Stomach (tissue), 9 donors: ENCODE results near the gene ADGRD1. TPM values are rescaled to one million over a fixed set of nuclear protein-coding genes. Genes with fewer than 3 reads are reported as not detected.

Experiments used
- DNase-seq, 2 donors: peaks; one replicate each; pipeline versions ENCODE4 v3.0.0 to v3.0.0-alpha.2; 2013 to 2019
- H3K27ac ChIP-seq, 5 donors: fragments of 200-600 bp in 4 of 5; sonication (generic) in 4 of 5; one replicate each; pipeline ENCODE4 v1.5.1; 2013 to 2019; ENCODE audit warnings: mild to moderate bottlenecking in 1 of 5, moderate library complexity in 1 of 5
- H3K27me3 ChIP-seq, 3 donors: fragments of 200-600 bp; sonication (generic); one replicate each; pipeline ENCODE4 v1.5.1; 2017 to 2019; ENCODE audit warnings: mixed run types in 1 of 3
- H3K36me3 ChIP-seq, 4 donors: fragments of 200-600 bp; sonication (generic); 1 replicate in 3 of 4; 2 replicates in 1 of 4; pipeline ENCODE4 v1.5.1; 2016 to 2019
- H3K4me1 ChIP-seq, 4 donors: fragments of 200-600 bp; sonication (generic); one replicate each; pipeline ENCODE4 v1.5.1; 2016 to 2019
- H3K4me3 ChIP-seq, 4 donors: fragments of 200-600 bp; sonication (generic) in 3 of 4; one replicate each; pipeline ENCODE4 v1.5.1; 2016 to 2019; ENCODE audit warnings: mild to moderate bottlenecking in 1 of 4
- H3K9me3 ChIP-seq, 4 donors: fragments of 200-600 bp; sonication (generic); one replicate each; pipeline ENCODE4 v1.5.1; 2016 to 2019
- EP300 ChIP-seq: sonication (generic); formaldehyde crosslinking; IDR thresholded peaks from one replicate; pipeline ENCODE4 v1.6.1; 2017; ENCODE audit warnings: antibody characterized with exemption
- POLR2A ChIP-seq, 4 donors: fragments of 450-650 bp; IDR thresholded peaks; one replicate each; pipeline ENCODE4 v1.6.1; 2016; ENCODE audit warnings: antibody characterized with exemption in 4 of 4, control low read depth in 2 of 4, mild to moderate bottlenecking in 1 of 4, moderate library complexity in 1 of 4
- POLR2AphosphoS5 ChIP-seq, 3 donors: sonication (generic); formaldehyde crosslinking; IDR thresholded peaks; one replicate each; pipeline ENCODE4 v1.6.1; 2016; ENCODE audit warnings: antibody characterized with exemption in 3 of 3
- WGBS, 5 donors: extraction: QIAGEN DNeasy Blood & Tissue Kit in 3 of 5; methylation state at CpG; one replicate each; pipeline versions ENCODE4 v1.1.5 to v1.1.7; 2013 to 2018; 5-methylcytosine and 5-hydroxymethylcytosine counted together
- intact Hi-C: fragments of 100-400 bp; cut with DNase I; formaldehyde crosslinking; loops from one replicate; pipeline ENCODE4 v1.15.1; 2023; ENCODE audit warnings: low total_unique reads
- polyA plus RNA-seq, 3 donors: library from polyadenylated mRNA; stranded (reverse); fragments of 200-250 nt; gene quantifications; one replicate each; pipeline ENCODE4 v1.2.3, GENCODE V29; 2013
- total RNA-seq, 5 donors: library from RNA; depleted of rRNA; stranded (reverse); fragments of >200 nt; gene quantifications; one replicate each; pipeline versions ENCODE4 v1.1.0 to v1.2.3, GENCODE V29; 2014 to 2016
- TF ChIP-seq, protein P1 (sequence below), 7 experiments: fragments of 450-650 bp in 4 of 7; fragments of 200-600 bp in 3 of 7; sonication (generic) in 3 of 7; IDR thresholded peaks; one replicate each; pipeline ENCODE4 v1.5.1; 2016 to 2019; ENCODE audit warnings: antibody characterized with exemption in 7 of 7, control low read depth in 2 of 7, mild to moderate bottlenecking in 1 of 7
- donor health status: healthy with polysubstance abuse.
- donor health status: Bipolar disorder and iron deficiency.
- donor health status: healthy.

ADGRD1 gene
- total and polyA plus RNA-seq, 8 donors = 3.7 to 43.8 (median 15.4) TPM

DNA sequence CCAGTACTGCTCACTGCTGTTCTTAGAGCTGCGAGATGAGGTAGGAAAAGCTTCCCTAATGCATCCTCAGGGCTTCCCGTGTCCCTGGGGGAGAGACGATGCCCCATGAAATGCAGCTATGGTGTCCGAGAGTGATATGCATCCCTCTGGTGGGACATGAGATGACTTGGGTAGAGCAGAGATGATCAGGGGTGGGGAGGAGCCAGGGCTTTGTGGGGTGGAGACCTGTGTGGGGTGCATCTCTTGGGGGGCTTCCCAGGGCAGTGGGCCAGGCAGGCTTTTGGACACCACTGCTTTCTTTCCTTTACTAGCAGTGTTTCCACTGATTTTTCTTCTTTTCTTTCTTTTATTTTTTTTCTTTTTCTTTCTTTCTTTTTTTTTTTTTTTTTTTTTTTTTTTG lies 147.3 kb downstream of the ADGRD1 start:
- H3K36me3 ChIP-seq = peaks cover 0 to 1% (median 0%) of the 10 kb centered on the region in 4 donors
- DNase-seq = peak in 1 of 2 donors; percentile 5
- 86 to 91% (median 88%) methylated on average over 4 of the region's 4 CpGs for WGBS, 5 donors
- H3K4me3 ChIP-seq = no peak overlapping the region
- H3K27ac ChIP-seq = no peak overlapping the region
- no peak for TF ChIP-seq EP300
- TF ChIP-seq, protein P1, sequence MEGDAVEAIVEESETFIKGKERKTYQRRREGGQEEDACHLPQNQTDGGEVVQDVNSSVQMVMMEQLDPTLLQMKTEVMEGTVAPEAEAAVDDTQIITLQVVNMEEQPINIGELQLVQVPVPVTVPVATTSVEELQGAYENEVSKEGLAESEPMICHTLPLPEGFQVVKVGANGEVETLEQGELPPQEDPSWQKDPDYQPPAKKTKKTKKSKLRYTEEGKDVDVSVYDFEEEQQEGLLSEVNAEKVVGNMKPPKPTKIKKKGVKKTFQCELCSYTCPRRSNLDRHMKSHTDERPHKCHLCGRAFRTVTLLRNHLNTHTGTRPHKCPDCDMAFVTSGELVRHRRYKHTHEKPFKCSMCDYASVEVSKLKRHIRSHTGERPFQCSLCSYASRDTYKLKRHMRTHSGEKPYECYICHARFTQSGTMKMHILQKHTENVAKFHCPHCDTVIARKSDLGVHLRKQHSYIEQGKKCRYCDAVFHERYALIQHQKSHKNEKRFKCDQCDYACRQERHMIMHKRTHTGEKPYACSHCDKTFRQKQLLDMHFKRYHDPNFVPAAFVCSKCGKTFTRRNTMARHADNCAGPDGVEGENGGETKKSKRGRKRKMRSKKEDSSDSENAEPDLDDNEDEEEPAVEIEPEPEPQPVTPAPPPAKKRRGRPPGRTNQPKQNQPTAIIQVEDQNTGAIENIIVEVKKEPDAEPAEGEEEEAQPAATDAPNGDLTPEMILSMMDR (IDR thresholded peaks at IDR 0.05) = no peak
- no peak for TF ChIP-seq POLR2AphosphoS5 (IDR thresholded peaks at IDR 0.05)
- no peak for TF ChIP-seq POLR2A (IDR thresholded peaks at IDR 0.05)
- no peaks in the 10 kb centered on the region for H3K9me3 ChIP-seq
- H3K27me3 ChIP-seq = peaks cover 0 to 9% (median 3%) of the 10 kb centered on the region in 3 donors
- intact Hi-C loops = no loop called here
- peaks cover 0 to 12% (median 9%) of the 10 kb centered on the region in 4 donors for H3K4me1 ChIP-seq

DNA sequence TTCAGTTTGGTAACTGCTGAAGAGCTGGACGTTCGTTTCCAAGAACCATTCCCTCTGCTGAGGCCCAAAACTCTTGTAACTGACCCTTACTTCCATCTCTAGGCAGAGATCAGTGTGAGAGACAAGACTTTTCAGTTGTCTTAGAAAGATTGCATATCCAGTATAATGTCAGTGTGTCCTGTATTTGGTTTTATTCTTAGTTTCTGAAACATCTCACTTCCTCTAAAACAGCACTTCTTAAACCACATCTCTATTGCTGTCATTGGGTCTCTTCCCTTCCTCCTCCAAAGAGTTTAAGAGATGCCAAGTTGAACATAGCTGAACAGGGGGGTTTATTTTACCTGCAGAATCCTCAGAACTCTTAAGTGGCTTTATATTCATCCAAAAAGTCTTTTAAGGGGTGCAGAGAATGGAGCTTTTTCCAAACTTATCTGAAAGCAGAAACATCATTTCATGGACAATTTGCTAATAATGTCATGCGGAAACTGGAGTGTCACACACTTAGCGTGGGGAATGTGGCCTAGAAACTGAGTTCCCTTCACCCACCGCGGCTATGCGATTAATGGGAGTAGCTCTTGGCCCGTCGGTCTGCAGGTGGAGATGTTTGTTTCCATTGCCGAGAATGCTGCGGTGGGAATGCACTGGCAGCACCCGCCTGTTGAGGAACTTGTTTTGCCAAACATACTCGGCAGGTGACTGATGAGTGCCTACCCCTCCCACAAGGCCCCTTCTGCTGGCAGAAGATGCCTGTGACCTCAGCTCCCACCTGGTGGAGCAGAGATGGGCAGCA lies 148.2 kb downstream of the ADGRD1 start:
- Histone ChIP-seq H3K4me1 (peaks cover 0 to 12% (median 9%) of the 10 kb centered on the region in 4 donors), H3K4me3 (no peak overlapping the region), H3K27me3 (peaks cover 0 to 11% (median 3%) of the 10 kb centered on the region in 3 donors), H3K9me3 (no peaks in the 10 kb centered on the region), H3K27ac (no peak overlapping the region), H3K36me3 (peaks cover 0 to 4% (median 0%) of the 10 kb centered on the region in 4 donors)
- peak in 1 of 2 donors; percentile 26 for DNase-seq
- 83 to 90% (median 85%) methylated on average over 13 of the region's 13 CpGs for WGBS, 5 donors
- TF ChIP-seq POLR2A (IDR thresholded peaks at IDR 0.05) = no peak
- TF ChIP-seq, protein P1 (IDR thresholded peaks at IDR 0.05) = no peak
- TF ChIP-seq POLR2AphosphoS5 (IDR thresholded peaks at IDR 0.05) = no peak
- TF ChIP-seq EP300 = no peak
- intact Hi-C loops = no loop called here

GRCh38 chr12:131102493-131102931 lies 148.8 kb downstream of the ADGRD1 start:
- H3K36me3 ChIP-seq = peaks cover 0 to 4% (median 0%) of the 10 kb centered on the region in 4 donors
- TF ChIP-seq EP300 (no peak), POLR2A (IDR thresholded peaks at IDR 0.05) (no peak), POLR2AphosphoS5 (IDR thresholded peaks at IDR 0.05) (no peak)
- TF ChIP-seq, protein P1 (IDR thresholded peaks at IDR 0.05) = no peak
- intact Hi-C loops = no loop called here
- peaks cover 0 to 12% (median 9%) of the 10 kb centered on the region in 4 donors for H3K4me1 ChIP-seq
- H3K9me3 ChIP-seq = no peaks in the 10 kb centered on the region
- no peak overlapping the region for H3K4me3 ChIP-seq
- no peak overlapping the region for H3K27ac ChIP-seq
- 83 to 95% (median 87%) methylated on average over 5 to 10 of the region's 10 CpGs for WGBS, 5 donors
- DNase-seq = peak in 1 of 2 donors; percentile 17
- peaks cover 0 to 11% (median 3%) of the 10 kb centered on the region in 3 donors for H3K27me3 ChIP-seq

- TF ChIP-seq, protein P1 (IDR thresholded peaks at IDR 0.05) = no peak
- TF ChIP-seq POLR2AphosphoS5 (IDR thresholded peaks at IDR 0.05) = no peak
- TF ChIP-seq EP300 = no peak
- no peak for TF ChIP-seq POLR2A (IDR thresholded peaks at IDR 0.05)
- peak; percentile 26 to 33 for DNase-seq
- H3K4me1 ChIP-seq = peaks cover 0 to 12% (median 9%) of the 10 kb centered on the region in 4 donors
Measured at GRCh38 chr12:131102991-131103668, 149.4 kb downstream of the ADGRD1 start.

More at GRCh38 chr12:131102991-131103668, 149.4 kb downstream of the ADGRD1 start:
- Histone ChIP-seq H3K4me3 (no peak overlapping the region), H3K36me3 (peaks cover 0 to 5% (median 2%) of the 10 kb centered on the region in 4 donors), H3K27ac (no peak overlapping the region), H3K27me3 (peaks cover 0 to 11% (median 3%) of the 10 kb centered on the region in 3 donors), H3K9me3 (no peaks in the 10 kb centered on the region)
- intact Hi-C loops = no loop called here
- 86 to 90% (median 87%) methylated on average over 18 to 19 of the region's 19 CpGs for WGBS, 5 donors
